Measurements from ENCODE around the gene STEAP4. TPM values are rescaled to one million over a fixed set of nuclear protein-coding genes. Genes with fewer than 3 reads are reported as not detected.
A peak's percentile ranks its signal among the peaks of the same experiment; 100 is the strongest.

STEAP4 gene
- polyA plus RNA-seq, 1 donor (not counting 4 experiments of a cell fraction or from before 2014, with no cell fraction given): 2.0 TPM

DNA sequence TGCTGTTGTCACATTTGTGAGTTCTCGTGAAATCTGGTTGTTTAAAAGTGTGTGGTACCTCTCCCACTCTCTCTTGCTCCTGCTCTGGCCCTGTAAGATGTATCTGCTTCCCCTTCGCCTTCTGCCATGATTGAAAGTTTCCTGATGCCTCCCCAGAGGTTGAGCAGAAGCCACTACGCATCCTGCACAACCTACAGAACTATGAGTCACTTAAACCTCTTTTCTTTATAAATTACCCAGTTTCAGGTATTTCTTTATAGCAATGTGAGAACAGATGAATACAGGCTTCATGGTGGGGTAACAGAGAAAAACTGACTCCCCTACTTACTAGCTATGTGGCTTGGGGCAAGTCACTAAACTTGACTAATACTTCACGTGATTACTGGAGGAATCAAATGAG is 18.0 kb upstream of the STEAP4 start:
- H3K9ac ChIP-seq (ENCODE audit: control insufficient read depth, extremely low read depth, insufficient read depth, low read length): no peak overlapping the region
- dilution Hi-C loops (cut with MboI; ENCODE audit: extremely low pct_ligation_motif_present, low sequenced_read_pairs): no loop called here
- FAIRE-seq: no peak
- no peaks in the 10 kb centered on the region for H3K9me3 ChIP-seq (ENCODE audit: control insufficient read depth, low read depth, low read length)
- no peak for TF ChIP-seq EZH2 (IDR thresholded peaks at IDR 0.05; ENCODE audit: low read length)
- TF ChIP-seq, protein P1, sequence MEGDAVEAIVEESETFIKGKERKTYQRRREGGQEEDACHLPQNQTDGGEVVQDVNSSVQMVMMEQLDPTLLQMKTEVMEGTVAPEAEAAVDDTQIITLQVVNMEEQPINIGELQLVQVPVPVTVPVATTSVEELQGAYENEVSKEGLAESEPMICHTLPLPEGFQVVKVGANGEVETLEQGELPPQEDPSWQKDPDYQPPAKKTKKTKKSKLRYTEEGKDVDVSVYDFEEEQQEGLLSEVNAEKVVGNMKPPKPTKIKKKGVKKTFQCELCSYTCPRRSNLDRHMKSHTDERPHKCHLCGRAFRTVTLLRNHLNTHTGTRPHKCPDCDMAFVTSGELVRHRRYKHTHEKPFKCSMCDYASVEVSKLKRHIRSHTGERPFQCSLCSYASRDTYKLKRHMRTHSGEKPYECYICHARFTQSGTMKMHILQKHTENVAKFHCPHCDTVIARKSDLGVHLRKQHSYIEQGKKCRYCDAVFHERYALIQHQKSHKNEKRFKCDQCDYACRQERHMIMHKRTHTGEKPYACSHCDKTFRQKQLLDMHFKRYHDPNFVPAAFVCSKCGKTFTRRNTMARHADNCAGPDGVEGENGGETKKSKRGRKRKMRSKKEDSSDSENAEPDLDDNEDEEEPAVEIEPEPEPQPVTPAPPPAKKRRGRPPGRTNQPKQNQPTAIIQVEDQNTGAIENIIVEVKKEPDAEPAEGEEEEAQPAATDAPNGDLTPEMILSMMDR (optimal IDR thresholded peaks at IDR 0.05 in 1 of 3, IDR thresholded peaks at IDR 0.05 in 1 of 3, conservative IDR thresholded peaks at IDR 0.05 in 1 of 3; ENCODE audit: extremely low read depth in 1 of 3, insufficient read depth in 2 of 3, low read length in 3 of 3): no peak
- H3K36me3 ChIP-seq (ENCODE audit: control insufficient read depth in 2 of 2, extremely low read depth in 1 of 2, insufficient read depth in 2 of 2, low read length in 2 of 2): no peaks in the 10 kb centered on the region
- DNase-seq (ENCODE audit: low read depth, low spot score): no peak
- H3K27ac ChIP-seq (ENCODE audit: control insufficient read depth, insufficient read depth, low read length): no peak overlapping the region
- no peaks in the 10 kb centered on the region for H3K9me1 ChIP-seq (ENCODE audit: control insufficient read depth, extremely low read depth, insufficient read depth, low read length)
- peaks cover 4% of the 10 kb centered on the region for H3K4me1 ChIP-seq (ENCODE audit: control insufficient read depth, extremely low read depth, insufficient read depth, low read length)
- H3K4me3 ChIP-seq (ENCODE audit: control insufficient read depth in 2 of 3, extremely low read depth in 1 of 3, insufficient read depth in 2 of 3, low read depth in 1 of 3, low read length in 3 of 3): no peak overlapping the region
- no peaks in the 10 kb centered on the region for H3K27me3 ChIP-seq (ENCODE audit: control insufficient read depth, extremely low read depth, insufficient read depth, low read length)
- no peaks in the 10 kb centered on the region for H4K20me1 ChIP-seq (ENCODE audit: control insufficient read depth, extremely low read depth, insufficient read depth, low read length)
- no peaks in the 10 kb centered on the region for H3K79me2 ChIP-seq (ENCODE audit: control insufficient read depth, insufficient read depth, low read length)
- no peak overlapping the region for H3K4me2 ChIP-seq (ENCODE audit: control insufficient read depth, extremely low read depth, insufficient read depth, low read depth, low read length)
- no peak overlapping the region for H2AFZ ChIP-seq (ENCODE audit: control insufficient read depth, low read length)

DNA sequence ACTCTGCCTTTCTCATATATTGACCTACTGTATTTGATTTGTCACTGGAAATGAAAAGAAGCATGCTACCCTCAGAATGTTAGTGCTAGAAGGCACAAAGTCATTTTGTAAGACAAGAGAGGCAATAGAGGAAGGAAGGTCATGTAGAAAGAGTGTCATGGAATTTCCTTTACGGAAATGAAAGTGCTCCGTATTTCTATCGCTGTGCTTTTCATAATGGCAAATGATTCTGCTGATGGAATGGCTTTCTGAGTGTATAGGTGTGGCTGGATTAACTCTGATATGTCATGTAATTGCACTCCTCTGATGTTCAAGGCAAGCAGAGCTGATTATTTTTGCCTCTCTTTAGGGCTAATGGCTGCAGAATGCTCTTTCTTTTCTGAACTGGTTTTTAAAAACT is 15.5 kb upstream of the STEAP4 start:
- no peak for TF ChIP-seq EZH2 (IDR thresholded peaks at IDR 0.05; ENCODE audit: low read length)
- TF ChIP-seq, protein P1 (optimal IDR thresholded peaks at IDR 0.05 in 1 of 3, IDR thresholded peaks at IDR 0.05 in 1 of 3, conservative IDR thresholded peaks at IDR 0.05 in 1 of 3; ENCODE audit: extremely low read depth in 1 of 3, insufficient read depth in 2 of 3, low read length in 3 of 3): no peak

More for the DNA sequence above, 15.5 kb upstream of the STEAP4 start:
- no peaks in the 10 kb centered on the region for H3K9me3 ChIP-seq (ENCODE audit: control insufficient read depth, low read depth, low read length)
- H3K36me3 ChIP-seq (ENCODE audit: control insufficient read depth in 2 of 2, extremely low read depth in 1 of 2, insufficient read depth in 2 of 2, low read length in 2 of 2): no peaks in the 10 kb centered on the region
- no peaks in the 10 kb centered on the region for H3K27me3 ChIP-seq (ENCODE audit: control insufficient read depth, extremely low read depth, insufficient read depth, low read length)
- H3K4me2 ChIP-seq (ENCODE audit: control insufficient read depth, extremely low read depth, insufficient read depth, low read depth, low read length): peak overlapping the region; percentile 81
- peak; percentile 87 for FAIRE-seq
- H2AFZ ChIP-seq (ENCODE audit: control insufficient read depth, low read length): peak overlapping the region; percentile 85
- no peaks in the 10 kb centered on the region for H3K79me2 ChIP-seq (ENCODE audit: control insufficient read depth, insufficient read depth, low read length)
- dilution Hi-C loops (cut with MboI; ENCODE audit: extremely low pct_ligation_motif_present, low sequenced_read_pairs): no loop called here
- H4K20me1 ChIP-seq (ENCODE audit: control insufficient read depth, extremely low read depth, insufficient read depth, low read length): no peaks in the 10 kb centered on the region
- DNase-seq (ENCODE audit: low read depth, low spot score): no peak
- H3K4me1 ChIP-seq (ENCODE audit: control insufficient read depth, extremely low read depth, insufficient read depth, low read length): peaks cover 25% of the 10 kb centered on the region
- H3K4me3 ChIP-seq (ENCODE audit: control insufficient read depth in 2 of 3, extremely low read depth in 1 of 3, insufficient read depth in 2 of 3, low read depth in 1 of 3, low read length in 3 of 3): peak overlapping the region in 2 of 3 experiments; percentile 27 to 32
- H3K9ac ChIP-seq (ENCODE audit: control insufficient read depth, extremely low read depth, insufficient read depth, low read length): no peak overlapping the region
- H3K9me1 ChIP-seq (ENCODE audit: control insufficient read depth, extremely low read depth, insufficient read depth, low read length): no peaks in the 10 kb centered on the region
- no peak overlapping the region for H3K27ac ChIP-seq (ENCODE audit: control insufficient read depth, insufficient read depth, low read length)

All from keratinocyte (primary cell).